ENCODE data around the gene FXYD4.

Gene FXYD4

DNA sequence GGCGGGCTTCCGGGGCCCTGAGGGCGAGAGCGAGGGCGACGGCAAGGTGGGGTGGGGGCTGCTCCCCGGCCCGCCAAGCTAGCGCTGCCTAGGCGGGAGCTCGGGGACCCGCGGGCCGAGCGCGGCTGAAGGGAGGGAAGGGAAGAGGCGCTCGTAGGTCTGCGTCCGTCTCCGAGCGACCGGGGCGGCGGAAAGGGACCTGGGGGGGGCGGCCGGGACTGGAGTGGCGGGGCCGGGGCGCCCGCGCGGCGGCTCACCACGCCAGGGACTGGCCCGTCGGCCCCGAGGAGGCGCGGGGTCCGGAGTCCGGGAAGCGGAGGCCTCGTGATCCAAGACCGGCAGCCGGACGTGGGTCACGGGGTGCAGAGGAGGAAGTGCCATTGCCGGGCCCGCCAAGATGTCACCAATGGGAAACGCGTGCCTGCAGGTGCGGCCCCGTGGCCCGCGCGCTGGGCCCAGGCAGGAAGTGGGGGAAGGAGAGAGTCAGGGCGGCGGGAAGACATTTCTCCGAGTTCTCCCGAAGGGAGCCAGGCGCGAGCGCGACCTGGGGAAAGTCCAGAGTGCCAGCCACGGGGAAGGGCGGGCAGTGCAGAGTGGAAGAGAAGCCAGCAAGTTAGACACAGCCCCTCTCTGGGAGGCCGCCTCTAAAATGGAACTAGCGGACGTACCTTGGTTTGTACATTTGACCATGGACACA is 25.6 kb downstream of the FXYD4 start:
- peak; percentile 67 for DNase-seq

DNA sequence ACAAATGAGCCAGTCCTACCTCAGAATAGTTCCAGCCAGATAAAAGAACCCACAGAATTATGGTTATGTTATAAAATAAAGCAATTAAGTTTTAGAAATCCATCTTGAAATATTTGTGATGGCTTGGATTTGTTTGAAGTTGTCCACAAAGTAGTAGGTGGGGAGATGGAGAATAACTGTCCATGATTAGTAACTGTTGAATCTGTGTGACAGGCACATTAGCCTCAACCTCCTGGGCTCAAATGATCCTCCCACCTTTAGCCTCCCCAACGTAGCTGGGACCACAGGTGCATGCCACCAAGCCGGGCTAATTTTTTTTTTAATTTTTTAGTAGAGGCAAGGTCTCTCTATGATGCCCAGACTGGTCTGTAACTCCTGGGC is 27.5 kb downstream of the FXYD4 start:
- no peak for DNase-seq

DNA sequence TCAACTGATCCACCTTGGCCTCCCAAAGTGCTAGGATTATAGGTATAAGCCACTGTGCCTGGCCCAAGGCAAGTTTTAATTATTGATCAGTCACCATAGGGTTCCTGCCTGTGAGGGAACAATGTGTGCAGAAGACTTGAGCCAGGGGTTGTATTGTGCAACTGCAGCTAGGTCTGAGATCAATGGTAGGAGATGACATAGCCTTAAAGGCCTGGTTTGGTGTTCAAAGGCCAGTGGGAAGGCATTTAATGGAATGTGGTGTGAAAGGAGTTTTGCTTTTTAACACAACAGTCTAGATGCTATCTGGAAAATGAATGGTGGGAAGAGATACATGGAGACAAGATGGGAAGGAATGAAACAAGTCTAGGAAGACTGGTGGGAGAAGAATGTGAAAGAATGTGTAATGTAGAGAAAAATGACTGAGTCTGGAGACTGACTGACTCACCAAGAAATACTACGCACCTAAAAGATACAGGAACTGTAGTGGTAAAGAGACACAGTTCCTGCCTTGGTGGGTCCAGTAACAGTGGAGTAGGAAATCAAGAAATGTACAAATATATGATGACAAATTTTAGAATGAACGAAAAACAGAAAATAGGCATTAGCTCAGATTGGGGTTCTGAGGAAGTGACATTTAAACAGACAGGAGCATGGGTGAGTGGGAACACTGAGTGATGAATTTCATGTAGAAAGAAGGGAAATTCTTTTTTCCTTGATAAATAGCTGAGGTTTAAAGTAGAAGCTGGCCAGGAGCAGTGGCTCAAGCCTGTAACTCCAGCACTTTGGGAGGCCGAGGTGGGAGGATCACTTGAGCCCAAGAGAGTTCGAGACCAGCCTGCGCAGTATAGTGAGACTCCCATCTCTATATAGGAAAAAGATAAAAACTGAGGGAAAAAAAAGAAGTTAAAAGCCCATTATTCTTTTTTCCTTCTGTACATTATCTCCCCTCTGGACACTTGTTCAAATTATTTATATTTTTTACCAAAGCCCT is 28.2 kb downstream of the FXYD4 start:
- DNase-seq = no peak

DNA sequence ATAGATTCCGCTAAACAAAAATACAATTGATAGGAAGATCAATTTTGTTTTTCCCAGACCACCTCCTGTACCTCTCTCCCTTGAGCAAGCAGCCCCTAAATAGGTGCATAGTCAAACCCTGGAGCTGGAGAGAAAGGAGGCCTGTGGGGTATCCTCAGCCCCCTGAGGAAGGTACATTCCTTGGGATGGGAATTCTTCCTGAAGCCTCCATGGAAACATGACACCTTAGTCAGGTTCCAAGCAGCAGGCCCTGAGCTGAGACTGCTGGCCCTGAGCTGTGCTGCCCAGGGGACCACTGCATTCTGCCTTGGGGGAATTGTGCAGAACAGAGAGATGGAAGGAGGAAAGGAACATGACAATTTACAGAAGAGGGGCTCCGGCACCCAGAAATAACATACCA is 30.2 kb downstream of the FXYD4 start:
- DNase-seq = no peak

DNA sequence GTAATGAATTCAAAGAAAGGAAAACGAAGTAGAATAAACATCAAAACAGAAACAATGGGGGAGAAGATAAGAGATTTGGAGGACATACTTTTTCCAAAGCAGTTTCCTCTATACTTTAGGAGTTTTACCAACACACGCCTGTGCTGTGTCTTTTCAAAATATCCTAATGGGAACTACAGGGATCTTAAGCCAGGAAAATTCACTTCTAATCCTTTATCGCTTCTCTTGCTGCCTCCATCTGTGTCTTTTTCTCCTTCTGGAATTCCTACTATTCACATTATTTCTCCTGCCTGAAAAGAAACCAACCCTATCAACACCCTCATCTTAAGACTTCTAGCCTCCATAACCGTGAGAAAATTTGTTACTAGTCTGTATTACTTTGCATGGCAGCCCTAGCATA is 30.7 kb downstream of the FXYD4 start:
- DNase-seq = no peak

DNA sequence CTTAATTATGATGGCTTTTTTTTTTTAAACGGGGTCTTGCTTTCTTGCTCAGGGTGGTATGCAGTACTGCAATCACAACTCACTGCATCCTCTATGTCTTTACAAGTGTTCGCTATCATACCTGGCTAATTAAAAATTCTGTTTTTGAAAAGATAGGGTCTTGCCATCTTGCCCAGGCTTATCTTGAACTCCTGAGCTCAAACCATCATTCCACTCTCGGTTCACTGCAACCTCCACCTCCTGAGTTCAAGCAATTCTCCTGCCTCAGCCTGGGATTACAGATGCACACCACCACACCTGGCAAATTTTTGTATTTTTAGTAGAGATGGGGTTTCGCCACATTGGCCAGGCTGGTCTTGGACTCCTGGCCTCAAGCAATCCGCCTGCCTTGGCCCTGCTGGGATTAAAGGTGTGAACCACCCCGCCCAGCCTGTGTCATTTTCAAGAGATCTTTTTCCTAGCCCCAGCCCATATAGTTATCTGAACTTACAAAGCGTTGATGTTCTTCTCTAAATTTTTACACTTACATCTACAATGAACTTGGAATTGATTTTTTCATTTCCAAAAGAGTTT is 31.5 kb downstream of the FXYD4 start:
- DNase-seq = no peak

DNA sequence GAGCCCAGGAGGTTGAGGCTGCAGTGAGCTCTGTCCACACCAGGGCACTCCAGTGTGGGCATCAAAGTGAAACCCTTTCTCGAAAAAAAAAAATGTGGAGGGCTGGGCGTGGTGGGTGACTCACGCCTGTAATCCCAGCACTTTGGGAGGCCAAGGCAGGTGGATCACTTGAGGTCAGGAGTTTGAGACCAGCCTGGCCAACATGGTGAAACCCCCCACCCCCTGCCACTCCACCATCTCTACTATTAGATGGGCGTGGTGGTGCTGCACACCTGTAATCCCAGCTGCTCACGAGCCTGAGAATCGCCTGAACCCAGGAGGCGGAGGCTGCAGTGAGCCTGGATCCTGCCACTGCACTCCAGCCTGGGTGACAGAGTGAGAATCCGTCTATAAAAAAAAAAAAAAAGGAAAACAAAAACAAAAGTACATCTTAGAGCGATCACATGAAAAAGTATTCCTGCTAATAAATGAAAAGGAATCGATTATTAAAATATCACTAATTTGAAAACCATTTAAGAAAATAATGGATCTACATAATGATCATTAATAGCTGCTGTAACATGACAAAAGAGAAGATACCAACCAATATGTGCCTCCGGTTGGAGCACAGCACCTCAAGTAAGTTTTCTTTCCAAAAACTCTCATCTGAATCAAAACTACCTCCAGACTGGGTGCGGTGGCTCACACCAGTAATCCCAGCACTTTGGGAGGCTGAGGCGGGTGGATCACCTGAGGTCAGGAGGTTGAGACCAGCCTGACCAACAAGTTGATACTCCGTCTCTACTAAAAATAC is 32.7 kb downstream of the FXYD4 start:
- DNase-seq = no peak

DNA sequence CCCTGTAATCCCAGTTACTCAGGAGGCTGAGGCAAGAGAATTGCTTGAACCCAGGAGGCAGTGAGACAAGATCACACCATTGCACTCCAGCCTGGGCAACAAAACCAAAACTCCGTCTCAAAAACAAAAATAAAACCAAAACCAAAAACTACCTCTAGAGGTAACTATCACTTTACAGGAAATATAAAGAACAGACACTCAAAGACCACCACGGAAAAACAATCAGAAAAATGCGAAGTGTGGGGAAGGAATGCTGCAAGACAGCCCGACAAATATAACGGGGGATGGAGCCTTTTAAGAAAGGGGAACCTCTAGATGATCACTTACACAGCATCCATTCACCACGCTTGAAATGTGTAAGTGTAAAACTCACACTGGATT is 33.3 kb downstream of the FXYD4 start:
- no peak for DNase-seq

DNA sequence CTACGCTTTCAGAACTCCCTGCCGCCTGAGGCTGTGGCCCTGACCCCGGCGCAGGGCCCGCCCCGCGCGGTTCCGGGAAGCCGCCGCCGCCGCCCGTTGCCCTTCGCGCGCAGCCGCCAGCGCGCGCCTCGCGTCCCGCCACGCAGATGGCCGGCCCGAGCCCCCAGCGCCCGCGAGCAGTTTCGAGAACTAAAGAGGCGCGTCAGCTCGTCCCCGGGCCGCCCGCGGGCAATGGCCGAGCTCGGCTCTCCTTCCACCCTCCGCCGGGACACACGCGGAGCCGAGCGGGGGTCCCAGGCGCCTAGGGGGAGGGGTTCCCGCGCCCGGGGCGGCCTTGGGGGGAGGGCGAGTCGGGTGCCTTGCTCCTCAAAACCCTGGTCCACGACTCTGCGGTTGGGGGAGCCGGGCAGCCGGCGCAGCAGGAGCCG is 35.7 kb downstream of the FXYD4 start:
- DNase-seq = peak; percentile 39

DNA sequence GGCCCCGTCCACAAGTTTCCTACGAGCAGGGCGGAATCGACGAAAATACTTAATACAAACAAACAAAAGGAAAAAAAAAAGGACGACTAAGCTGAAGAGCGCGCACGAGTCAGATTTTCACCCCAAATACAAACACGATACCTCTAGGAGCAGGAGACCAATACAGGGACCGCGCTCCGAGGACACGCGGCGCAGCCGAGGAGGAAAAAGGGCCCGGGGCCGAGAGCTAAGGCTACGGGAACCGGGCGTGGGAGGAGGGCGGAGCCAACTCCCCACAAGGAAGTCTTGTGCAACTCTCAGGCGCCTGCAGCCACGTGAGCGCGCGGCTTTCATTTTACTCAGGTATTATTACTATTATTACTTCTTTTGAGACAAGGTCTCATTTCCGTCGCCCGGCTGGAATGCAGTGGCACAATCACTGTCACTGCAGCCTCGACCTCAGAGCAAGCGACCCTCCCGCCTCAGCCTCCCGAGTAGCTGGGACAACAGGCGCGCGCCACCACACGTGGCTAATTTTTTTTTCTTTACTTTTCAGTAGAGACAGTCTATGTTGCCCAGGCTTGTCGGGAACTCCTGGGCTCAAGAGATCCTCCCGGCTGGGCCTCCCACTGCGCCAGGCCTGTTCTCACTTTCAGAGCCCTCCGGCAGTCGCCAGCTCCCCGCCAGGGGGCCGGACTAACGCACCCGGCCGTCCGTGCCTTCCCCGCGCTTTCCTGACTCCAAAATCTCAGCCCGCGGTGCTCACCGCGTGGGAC is 36.3 kb downstream of the FXYD4 start:
- peak; percentile 76 for DNase-seq

DNA sequence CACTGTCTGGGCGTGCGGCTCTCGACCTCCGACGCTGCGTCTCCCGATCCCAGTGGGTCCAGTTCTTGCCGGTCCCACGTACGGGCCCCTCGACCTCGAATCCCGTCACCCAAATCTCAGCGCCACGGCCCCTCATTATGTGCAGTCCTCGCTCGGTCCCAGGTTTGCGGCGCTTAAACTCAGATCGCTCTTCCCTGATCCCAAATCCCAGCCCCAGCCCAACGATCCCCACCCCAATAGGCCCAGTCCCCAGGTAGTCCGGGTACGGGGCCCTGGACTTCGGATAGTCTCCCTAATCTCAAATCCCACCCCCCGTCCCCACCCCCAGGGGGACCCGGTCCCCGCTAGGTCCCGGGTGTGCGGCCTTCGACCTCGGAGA is 36.9 kb downstream of the FXYD4 start:
- no peak for DNase-seq

DNA sequence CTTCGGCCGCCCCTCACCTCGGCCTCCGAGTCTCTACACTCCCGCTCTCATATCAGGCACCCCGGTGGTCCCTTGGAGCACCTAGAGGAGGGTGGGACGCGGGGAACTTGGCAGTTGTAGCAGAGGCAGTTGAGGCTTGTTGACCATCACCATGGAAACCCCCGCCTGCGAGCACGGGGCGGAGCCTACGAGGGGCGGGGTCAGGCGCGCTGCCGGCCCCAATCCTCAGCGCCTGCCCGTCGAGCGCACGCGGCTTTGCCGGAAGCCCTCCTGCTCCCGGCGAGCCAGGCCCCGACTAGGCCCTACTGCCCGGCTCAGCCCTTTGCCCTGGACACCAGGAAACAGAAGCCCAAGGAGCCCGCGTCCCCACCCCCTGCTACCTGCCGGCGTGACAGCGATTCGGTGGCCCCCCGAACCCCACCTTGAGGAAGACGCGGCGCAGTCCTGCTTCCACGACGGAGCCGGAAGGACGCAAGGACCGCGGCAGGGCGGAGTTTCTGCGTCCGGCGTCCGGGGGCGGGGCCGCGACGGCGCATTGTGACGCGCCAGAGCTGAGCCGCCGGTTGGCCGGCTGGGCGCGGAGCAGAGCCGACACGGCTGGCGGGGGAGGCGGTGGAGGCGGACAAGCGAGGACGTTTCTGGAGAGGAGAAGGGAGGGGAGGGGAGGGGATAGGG is 37.4 kb downstream of the FXYD4 start, which contains the start of gene HNRNPF:
HNRNPF (minus strand) TSS at position 477 of the 675 bp plus-strand sequence. CDS start 21,302 bp downstream, outside the sequence.
- peak; percentile 89 for DNase-seq

DNA sequence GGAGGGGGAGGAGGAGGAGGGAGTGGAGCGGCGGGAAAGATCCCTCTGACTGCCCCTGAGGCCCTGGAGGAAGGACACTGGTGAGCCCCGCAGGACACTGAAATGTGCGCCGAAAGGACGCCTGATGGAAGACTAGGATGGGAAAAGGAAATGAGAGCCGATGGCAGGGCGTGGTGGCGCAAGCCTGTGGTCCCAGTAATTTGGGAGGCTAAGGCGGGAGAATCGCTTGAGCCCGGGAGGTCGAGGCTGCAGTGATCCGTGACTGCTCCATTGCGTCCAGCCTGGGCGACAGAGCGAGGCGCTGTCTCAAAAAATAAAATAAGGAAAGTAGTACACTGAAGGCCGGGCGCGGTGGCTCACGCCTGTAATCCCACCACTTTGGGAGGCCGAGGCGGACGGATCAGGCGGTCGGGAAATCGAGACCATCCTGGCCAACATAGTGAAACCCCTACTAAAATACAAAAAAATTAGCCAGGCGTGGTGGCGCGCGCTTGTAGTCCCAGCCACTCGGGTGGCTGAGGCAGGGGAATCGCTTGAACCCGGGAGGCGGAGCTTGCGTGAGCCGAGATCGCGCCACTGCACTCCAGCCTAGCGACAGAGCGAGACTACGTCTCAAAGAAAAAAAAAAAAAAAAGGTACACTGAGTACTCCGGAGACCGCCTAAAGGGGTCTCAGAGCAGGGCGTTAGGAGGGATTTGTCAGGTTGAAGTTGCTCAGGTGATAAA is 38.1 kb downstream of the FXYD4 start:
- peak; percentile 57 for DNase-seq

DNA sequence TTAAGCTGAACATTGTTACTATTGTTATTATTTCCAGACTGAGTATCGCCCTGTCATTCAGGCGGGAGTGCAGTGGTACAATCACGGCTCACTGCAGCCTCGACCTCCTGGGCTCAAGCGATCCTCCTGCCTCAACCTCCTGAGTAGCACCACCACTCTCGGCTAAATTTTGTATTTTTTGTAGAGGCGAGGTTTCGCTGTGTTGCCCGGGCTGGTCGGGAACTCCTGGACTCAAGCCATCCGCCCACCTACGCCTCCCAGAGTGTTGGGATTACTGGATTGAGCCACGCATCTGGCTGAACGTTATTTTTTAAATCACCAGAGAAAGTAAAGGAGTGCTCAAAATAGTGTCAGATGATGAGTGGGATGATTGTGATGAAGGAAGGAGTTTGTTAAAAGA is 38.9 kb downstream of the FXYD4 start:
- no peak for DNase-seq

DNA sequence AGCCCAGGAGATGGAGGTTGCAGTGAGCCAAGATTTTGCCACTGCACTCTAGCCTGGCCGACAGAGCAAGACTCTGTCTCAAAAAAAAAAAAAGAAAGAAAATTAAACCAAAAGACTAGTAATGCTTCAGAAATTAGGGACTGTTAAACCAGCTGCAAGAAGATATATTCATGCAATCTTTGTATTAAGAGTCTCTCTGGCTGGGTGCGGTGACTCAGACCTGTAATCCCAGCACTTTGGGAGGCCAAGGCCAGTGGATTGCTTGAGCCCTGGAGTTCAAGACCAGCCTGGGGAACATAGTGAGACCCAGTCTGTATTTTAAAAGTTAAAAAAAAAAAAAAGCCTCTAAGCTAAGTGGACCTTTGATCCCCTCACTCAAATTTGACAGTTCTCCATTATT is 40.1 kb downstream of the FXYD4 start:
- no peak for DNase-seq

DNA sequence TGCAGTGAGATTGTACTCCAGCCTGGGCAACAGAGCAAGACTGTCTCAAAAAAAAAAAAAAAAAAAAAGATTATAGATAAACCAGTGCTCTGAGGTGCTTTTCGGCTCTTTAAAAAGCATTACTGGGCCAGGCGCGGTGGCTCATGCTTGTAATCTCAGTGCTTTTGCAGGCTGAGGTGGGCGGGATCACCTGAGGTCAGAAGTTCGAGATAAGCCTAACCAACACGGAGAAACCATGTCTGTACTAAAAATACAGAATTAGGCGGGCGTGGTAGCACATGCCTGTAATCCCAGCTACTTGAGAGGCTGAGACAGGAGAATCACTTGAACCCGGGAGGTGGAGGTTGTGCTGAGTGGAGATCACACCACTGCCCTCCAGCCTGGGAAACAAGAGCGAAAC is 44.1 kb downstream of the FXYD4 start:
- no peak for DNase-seq

DNA sequence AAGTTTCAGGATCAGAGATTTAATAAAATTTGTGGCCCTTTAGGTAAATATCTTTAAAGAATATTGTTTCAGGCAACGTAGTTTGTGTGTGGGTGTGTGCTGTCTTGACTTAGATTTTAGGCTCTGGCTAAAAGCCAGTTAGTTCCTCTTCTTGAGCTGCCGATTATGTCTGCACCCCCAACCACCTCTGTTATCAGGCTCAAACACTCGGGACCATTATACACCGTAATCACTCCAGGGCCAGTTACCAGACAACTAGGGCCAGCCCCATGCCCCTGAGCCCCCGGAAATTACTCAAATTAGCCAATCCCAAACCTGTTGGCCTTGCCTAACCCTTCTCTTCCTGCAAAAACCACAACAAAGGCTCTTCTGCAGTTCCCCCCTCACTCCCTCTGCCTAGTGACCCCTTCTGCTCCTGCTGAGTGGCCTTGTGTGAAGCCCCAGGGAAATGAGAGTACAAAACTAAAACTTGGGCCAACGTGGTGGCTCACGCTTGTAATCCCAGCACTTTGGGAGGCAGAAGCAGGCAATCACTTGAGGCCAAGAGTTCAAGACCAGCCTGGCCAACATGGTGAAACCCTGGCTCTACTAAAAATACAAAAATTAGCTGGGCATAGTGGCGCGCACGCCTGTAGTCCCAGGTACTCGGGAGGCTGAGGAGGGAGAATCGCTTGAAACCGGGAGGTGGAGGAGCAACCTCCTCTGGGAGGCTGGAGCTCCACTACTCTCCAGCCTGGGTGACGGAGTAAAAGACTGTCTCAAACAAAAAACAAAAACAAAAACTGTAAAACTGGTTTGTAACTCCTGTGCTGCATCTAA is 46.7 kb downstream of the FXYD4 start:
- peak; percentile 48 for DNase-seq

DNA sequence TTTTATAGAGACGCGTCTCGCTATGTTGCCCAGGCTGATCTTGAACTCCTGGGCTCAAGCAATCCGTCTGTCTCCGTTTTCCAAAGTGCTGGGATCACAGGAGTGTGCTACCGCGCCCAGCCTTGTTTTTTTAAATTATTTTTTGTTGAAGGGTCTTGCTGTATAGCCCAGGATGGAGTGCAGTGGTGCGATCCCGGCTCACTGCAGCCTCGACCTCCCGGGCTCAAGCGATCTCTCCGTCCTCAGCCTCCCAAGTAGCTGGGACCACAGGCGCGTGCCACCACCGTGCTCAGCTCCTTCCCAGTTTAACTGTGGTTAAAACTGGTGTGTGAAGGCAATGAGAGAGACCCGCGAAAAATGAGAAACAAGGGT is 48.5 kb downstream of the FXYD4 start:
- no peak for DNase-seq

DNA sequence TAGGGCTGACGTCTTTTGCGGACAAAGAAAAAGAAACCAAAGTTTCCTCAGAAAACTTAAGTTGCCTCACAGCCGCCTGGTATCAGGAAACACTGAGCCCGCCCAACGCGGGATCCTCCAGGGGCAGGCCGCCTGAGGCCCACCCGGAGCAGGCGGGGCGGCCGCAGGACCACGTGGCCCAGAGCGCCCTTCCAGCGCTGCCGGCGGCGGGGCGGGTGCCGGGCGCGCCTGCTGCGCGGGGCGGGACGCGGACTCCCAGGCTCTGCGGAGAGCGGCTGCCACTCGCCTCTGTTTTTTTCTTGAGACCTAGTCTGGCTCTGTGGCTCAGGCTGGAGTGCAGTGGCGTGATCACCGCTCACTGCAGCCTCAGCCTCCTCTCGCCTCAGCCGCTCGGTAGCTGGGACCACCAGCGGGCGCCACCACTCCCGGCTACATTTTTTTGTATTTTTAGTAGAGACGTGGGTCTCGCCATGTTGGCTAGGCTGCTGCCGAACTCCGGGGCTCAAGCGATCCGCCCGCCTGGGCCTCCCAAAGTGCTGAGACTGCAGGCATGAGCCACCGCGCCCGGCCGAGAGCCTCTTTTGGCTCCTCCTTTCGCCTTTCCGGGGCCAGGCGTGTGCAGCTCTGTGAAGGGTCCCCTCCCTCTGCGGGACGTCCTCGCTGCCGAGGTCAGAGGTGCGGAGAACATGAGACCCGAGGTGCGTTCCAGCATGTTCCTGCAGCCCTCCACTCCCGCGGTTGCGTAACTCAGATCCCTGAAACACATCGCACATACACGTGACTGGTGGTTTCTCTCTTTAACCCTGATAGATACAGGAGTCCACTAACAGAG is 49.1 kb downstream of the FXYD4 start:
- DNase-seq = peak; percentile 70

All from activated gamma-delta T cell treated with Interleukin-2 at 50 U/mL for 16 hours (primary cell).